ENCODE measurements around the gene ZSCAN5A. TPM values are rescaled to one million over a fixed set of nuclear protein-coding genes. Genes with fewer than 3 reads are reported as not detected.
"Not testable (repeated sequence)": the region's sequence is repeated elsewhere in the genome, so short reads cannot be mapped to it uniquely, and the experiment has no call there.

ZSCAN5A gene
- total RNA-seq, 2 donors from 2014 or later = 8.5 to 10.0 TPM

- intact Hi-C loops (cut with DNase I) = no loop called here
Measured at GRCh38 chr19:56222901-56223300, 91.7 kb downstream of the ZSCAN5A start.

GRCh38 chr19:56221851-56222250 lies 92.8 kb downstream of the ZSCAN5A start:
- DNase-seq (ENCODE audit: low spot score) = peak; percentile 58
- intact Hi-C loops (cut with DNase I) = no loop called here

More at GRCh38 chr19:56222901-56223300, 91.7 kb downstream of the ZSCAN5A start:
- DNase-seq (ENCODE audit: low spot score) = peak; percentile 16

- peak; percentile 36 for DNase-seq (ENCODE audit: low spot score)
- intact Hi-C loops (cut with DNase I) = not testable (repeated sequence)
Measured at GRCh38 chr19:56221442-56221841, 93.2 kb downstream of the ZSCAN5A start.

DNA sequence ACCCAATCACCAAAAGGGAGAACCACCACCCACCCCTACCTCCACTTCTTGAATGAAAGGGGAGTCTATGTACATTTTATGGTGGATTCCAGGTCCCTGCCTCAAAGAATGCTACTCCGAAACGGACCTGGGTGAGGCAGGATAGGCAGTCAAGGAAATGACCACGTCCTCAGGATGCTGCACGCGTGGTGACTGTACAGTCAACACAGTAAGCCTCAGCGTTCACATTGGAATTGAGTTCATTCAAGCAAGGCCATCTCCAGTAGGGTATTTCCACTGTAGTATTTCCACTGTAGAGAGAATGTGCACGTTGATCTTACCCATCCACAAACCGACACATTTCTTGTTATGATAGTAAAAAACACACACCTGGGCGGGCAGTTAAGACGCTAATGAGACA lies 95.7 kb downstream of the ZSCAN5A start:
- DNase-seq (ENCODE audit: low spot score) = no peak
- intact Hi-C loops (cut with DNase I) = no loop called here

DNA sequence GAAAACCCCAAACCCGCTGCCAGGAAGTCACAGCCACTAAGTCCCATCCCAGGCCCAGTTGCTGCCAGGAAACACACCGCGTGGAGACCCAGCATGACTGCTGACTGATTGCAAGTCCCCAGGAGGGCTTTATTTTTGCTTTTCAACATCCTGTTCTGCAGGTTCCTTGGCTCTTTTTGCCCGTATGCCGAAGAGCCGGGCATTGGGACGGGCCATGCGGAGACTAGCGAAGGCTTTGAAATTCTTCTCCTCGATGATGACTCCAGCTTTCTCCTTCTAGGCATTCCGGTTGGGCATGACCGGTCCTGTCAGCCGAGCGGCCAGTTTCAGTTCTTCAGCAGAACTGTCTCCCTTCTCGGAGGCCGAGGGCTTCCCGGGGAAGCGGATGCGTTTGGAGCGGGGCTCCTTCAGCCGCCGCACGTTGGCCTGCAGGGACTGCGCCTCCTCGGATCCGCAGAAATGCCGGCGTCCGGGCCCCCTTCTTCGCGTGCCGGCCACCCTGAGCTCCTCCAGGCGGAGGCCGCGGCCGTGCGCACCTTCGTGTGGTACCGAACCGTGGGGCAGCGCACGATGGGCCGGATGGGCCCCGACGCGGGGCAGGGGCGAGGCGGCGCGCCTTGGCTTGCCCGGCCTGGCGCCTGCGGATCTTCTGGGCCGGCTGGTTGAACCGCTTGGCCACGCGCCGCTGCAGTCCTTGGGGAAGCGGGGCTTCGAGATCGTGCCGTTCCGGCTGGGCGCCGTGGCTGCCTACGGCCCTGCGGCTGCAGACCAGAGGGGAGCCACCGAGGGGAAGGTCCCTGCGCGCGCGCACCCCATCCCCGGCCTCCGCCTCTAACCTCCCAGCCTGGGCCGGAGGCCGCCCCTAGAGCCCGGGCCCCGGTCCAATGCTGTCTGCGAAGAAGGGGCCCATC lies 97.3 kb downstream of the ZSCAN5A start:
- DNase-seq (ENCODE audit: low spot score) = peak; percentile 82
- intact Hi-C loops (cut with DNase I) = no loop called here

- DNase-seq (ENCODE audit: low spot score) = peak; percentile 17
- intact Hi-C loops (cut with DNase I) = no loop called here
Measured at GRCh38 chr19:56211718-56212117, 102.9 kb downstream of the ZSCAN5A start.

GRCh38 chr19:56210036-56210435 lies 104.6 kb downstream of the ZSCAN5A start:
- DNase-seq (ENCODE audit: low spot score) = peak; percentile 30
- intact Hi-C loops (cut with DNase I) = not testable (repeated sequence)

DNA sequence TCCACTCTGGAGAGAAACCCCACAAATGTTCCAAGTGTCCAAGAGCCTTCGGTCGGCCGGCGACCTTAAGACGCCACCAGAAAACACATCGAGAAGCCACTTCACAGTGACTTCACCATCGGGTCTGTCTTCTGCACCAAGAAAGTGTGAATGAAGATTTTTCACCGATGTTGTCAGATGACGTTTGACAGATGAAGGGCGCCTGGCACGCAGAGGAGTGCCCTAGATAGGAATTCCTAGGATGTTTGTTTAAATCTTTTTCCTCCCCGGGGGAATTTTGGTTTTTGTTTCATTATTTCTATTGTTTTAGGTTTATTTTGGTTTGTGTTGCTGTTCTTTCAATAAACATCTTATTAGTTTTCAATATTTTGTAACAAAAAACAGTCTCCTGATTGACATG lies 105.5 kb downstream of the ZSCAN5A start:
- DNase-seq (ENCODE audit: low spot score) = peak; percentile 20
- intact Hi-C loops (cut with DNase I) = no loop called here

- intact Hi-C loops (cut with DNase I) = not testable (repeated sequence)
- DNase-seq (ENCODE audit: low spot score) = peak; percentile 25
Measured at GRCh38 chr19:56207581-56207980, 107.1 kb downstream of the ZSCAN5A start.

DNA sequence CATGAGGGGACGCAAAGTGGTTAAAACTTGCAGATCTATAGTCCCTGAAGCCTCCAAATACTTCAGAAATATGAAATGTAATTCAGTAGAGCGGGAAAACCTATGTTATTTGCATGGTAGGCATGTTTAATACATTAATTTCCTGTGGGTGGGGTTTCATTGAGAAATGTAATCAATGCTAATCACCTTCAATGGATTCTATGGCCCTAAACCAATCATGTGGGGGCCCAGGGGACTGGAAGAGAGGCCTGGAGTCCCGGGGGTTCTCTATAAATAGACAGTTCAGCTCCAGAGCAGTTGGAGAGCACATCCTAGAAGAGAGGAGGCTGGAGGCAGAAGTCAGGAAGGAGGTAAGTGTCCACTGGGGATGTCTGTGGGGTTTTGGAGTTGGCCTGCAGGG lies 112.7 kb downstream of the ZSCAN5A start, which contains the start of gene ZSCAN5C:
TSS of gene ZSCAN5C (plus strand) at position 301 of the 400 bp plus-strand sequence. CDS start 3,641 bp downstream, outside the sequence.
- no peak for DNase-seq (ENCODE audit: low spot score)
- intact Hi-C loops (cut with DNase I) = no loop called here

- no peak for DNase-seq (ENCODE audit: low spot score)
- intact Hi-C loops (cut with DNase I) = no loop called here
Measured at GRCh38 chr19:56199687-56200086, 115.0 kb downstream of the ZSCAN5A start.

GRCh38 chr19:56197646-56198045 lies 117.0 kb downstream of the ZSCAN5A start, which contains the start of gene ZSCAN5B:
ZSCAN5B (minus strand) TSS chr19:56197783; CDS start chr19:56193052, 4,731 bp downstream.
- DNase-seq (ENCODE audit: low spot score); intact Hi-C loops (cut with DNase I): not testable (repeated sequence)

DNA sequence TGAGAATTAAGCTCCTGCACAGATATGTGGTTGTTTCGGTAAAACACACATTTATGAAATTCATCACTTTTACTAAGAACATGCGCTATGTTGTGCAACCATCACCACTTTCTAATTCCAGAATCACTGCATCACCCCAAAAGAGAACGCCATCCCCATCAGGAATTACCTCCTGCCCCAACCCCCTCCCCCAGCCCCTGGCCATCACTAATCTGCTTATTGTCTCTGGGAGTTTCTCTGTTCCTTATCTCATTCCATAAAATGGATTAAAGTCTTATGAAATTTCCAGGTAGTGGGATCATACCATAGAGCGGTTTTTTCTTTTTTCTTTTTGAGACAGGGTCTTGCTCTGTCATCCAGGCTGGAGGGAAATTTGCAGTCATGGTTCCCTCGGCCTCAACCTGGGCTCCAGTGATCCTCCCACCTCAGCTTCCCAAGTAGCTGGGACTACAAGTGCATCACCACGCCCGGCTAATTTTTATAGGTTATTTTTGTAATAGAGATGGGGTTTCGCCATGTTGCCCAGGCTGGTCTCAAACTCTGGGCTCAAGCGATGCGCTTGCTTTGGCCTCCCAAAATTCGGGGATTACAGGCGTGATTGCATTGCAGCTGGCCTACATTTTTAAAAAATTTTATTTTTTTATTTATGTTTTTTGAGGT lies 120.5 kb downstream of the ZSCAN5A start:
- intact Hi-C loops (cut with DNase I) = no loop called here
- DNase-seq (ENCODE audit: low spot score) = no peak

DNA sequence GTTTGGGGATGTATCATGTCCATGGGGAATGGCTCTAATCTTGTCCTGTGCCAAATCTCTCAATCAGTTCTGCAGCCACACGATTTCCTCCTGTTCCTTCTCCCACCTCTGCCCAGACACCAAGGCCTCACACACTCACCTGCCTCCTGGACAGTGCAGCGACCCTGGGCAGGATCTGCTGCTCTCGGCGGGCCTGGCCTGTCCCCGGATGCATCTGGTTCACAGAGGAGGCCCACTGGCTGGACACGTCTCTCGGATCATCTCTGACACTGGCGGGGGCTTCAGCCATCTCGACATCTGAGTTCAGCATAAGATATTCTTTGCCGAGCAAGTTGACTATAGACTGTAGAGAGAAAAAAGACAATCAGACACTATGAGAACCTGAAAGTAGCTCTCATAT lies 122.9 kb downstream of the ZSCAN5A start:
- DNase-seq (ENCODE audit: low spot score) = no peak
- intact Hi-C loops (cut with DNase I) = no loop called here

GRCh38 chr19:56191115-56191514 lies 123.5 kb downstream of the ZSCAN5A start:
- intact Hi-C loops (cut with DNase I) = no loop called here
- DNase-seq (ENCODE audit: low spot score) = no peak

DNA sequence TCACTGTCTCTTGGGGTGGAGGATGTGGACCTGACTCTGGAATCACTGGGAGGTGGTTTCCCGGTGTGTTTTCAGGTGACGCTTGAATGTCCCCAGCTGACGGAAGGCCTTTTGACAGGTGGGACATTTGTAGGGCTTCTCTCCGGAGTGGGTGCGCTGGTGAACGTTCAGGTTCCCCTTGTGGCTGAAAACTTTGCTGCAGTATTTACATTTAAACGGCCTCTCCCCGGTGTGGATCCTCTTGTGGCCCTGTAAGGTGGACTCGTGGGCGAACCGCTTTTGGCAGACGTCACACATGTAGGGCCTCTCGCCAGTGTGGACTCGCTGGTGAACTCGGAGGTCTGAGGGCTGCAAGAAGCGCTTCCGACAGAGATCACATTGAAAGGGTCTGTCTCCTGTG lies 124.9 kb downstream of the ZSCAN5A start:
- intact Hi-C loops (cut with DNase I) = no loop called here
- no peak for DNase-seq (ENCODE audit: low spot score)

DNA sequence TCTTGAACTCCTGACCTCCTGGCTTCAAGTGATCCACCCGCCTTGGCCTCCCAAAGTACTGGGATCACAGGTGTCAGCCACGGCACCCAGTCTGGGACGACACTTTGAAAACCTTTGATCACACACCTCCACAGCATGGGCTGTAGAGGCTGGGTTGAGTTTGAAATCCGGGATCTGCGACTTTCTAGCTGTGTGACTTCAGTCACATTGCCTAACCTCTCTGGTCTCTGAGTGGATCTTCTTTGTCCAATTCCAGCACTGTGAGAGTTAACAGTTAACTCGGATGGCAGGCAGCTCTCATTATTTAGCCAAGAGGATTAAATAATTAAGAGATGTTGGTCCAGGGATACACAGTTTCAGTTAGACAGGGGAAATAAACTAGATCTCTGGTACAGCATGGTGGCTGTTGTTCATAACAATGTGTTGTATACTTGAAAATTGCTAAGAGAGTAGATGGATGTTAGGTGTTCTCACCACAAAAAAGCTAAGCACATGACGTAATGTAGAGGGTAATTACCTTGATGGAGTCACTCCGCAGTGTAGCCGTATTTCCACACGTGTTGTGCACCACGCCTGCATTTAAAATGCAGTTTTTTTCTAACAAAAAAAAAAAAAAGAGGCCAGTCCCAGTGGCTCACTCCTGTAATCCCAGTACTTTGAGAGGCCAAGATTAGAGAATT lies 136.9 kb downstream of the ZSCAN5A start:
- no peak for DNase-seq (ENCODE audit: low spot score)
- intact Hi-C loops (cut with DNase I) = no loop called here

DNA sequence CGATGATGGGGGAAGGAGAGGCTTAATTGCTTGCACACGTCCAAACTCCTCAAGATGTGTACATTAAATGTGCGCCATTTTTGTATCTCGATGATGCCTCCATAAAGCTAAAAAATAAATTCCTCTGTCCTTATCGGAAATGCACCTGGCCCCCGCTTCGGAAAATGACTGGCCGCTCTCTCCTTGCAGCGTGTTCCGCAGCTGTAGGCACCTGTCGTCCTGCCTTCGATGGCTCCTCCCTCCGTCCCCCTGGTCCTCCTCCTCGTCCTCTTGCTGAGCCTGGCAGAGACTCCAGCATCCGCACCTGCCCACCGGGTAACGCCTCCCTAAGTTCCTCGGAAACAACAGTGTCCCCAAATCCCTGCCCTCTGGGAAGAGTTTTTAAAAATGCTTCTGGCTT lies 137.8 kb downstream of the ZSCAN5A start:
- DNase-seq (ENCODE audit: low spot score) = no peak
- intact Hi-C loops (cut with DNase I) = no loop called here

DNA sequence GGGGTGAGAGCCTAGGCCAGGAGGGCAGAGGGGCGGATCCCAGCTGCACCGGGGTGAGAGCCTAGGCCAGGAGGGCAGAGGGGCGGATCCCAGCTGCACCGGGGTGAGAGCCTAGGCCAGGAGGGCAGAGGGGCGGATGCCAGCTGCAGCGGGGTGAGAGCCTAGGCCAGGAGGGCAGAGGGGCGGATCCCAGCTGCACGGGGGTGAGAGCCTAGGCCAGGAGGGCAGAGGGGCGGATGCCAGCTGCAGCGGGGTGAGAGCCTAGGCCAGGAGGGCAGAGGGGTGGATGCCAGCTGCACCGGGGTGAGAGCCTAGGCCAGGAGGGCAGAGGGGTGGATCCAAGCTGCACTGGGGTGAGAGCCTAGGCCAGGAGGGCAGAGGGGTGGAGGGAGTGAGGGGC lies 138.3 kb downstream of the ZSCAN5A start:
- intact Hi-C loops (cut with DNase I) = not testable (repeated sequence)

GRCh38 chr19:56175861-56176307 lies 138.8 kb downstream of the ZSCAN5A start, which contains the start of gene GALP:
GALP (plus strand) TSS chr19:56176008; CDS start chr19:56177109, 1,101 bp downstream.
- DNase-seq (ENCODE audit: low spot score) = not testable (repeated sequence)
- intact Hi-C loops (cut with DNase I) = loop anchor here in 1 of 2 donors (2.0 kb wide), 1 partner anchor 97 kb away; no protein-coding TSS in a partner anchor

More for the DNA sequence above, 138.3 kb downstream of the ZSCAN5A start:
- DNase-seq (ENCODE audit: low spot score) = not testable (repeated sequence)

Measured in posterior vena cava (tissue), 2 donors.